Osteoblast (primary cell): ENCODE results near the gene SELPLG. TPM values are rescaled to one million over a fixed set of nuclear protein-coding genes. Genes with fewer than 3 reads are reported as not detected.

ENCODE experiments used
- DNase-seq: peaks from one replicate; pipeline ENCODE4 v3.0.0; 2011; ENCODE audit warnings: low spot score, mixed read lengths; ENCODE audit not compliant: insufficient read length; ENCODE audit errors: missing footprints
- H2AFZ ChIP-seq: 2 replicates; pipeline ENCODE4 v1.6.0; 2011; ENCODE audit warnings: mild to moderate bottlenecking, low read length
- H3K27ac ChIP-seq: 2 replicates; pipeline ENCODE4 v1.5.1; 2011; ENCODE audit warnings: mild to moderate bottlenecking, low read depth, low read length, moderate library complexity
- H3K27me3 ChIP-seq: 2 replicates; pipeline ENCODE4 v1.6.0; 2012; ENCODE audit warnings: mild to moderate bottlenecking, control low read depth, inconsistent platforms, low read length, moderate library complexity; ENCODE audit not compliant: insufficient read depth
- H3K36me3 ChIP-seq: 2 replicates; pipeline ENCODE4 v1.5.1; 2011; ENCODE audit warnings: mild to moderate bottlenecking, low read length, control low read depth, moderate library complexity; ENCODE audit not compliant: insufficient read depth
- H3K4me1 ChIP-seq: 2 replicates; pipeline ENCODE4 v1.5.1; 2011; ENCODE audit warnings: mild to moderate bottlenecking, low read length, control low read depth, moderate library complexity; ENCODE audit not compliant: insufficient read depth
- H3K4me2 ChIP-seq: 2 replicates; pipeline ENCODE4 v1.6.0; 2011; ENCODE audit warnings: mild to moderate bottlenecking, low read length; ENCODE audit not compliant: insufficient read depth
- H3K4me3 ChIP-seq: fragments of 200-600 bp; sonication (generic); 3 replicates; pipeline ENCODE4 v1.5.1; 2012; ENCODE audit warnings: mild to moderate bottlenecking, low read length, inconsistent platforms; ENCODE audit not compliant: insufficient read depth
- H3K79me2 ChIP-seq: 2 replicates; pipeline ENCODE4 v1.6.0; 2012; ENCODE audit warnings: mild to moderate bottlenecking, low read length, control low read depth, inconsistent platforms; ENCODE audit not compliant: insufficient read depth
- H3K9me3 ChIP-seq: 2 replicates; pipeline ENCODE4 v1.5.1; 2011; ENCODE audit warnings: low read depth, low read length, control low read depth
- H4K20me1 ChIP-seq: 2 replicates; pipeline ENCODE4 v1.6.0; 2012; ENCODE audit warnings: mild to moderate bottlenecking, low read length, control low read depth; ENCODE audit not compliant: insufficient read depth
- CTCF ChIP-seq: IDR thresholded peaks from 2 replicates; pipeline ENCODE4 v1.5.1; 2011; ENCODE audit warnings: mild to moderate bottlenecking, low read depth, low read length, moderate library complexity; ENCODE audit errors: extremely low read depth
- total RNA-seq: library from RNA; depleted of rRNA; stranded (reverse); fragments of >200 nt; gene quantifications from 2 replicates; pipeline ENCODE4 v1.2.3, GENCODE V29; 2012

SELPLG gene
- total RNA-seq, 1 donor, result 1.1 TPM

DNA sequence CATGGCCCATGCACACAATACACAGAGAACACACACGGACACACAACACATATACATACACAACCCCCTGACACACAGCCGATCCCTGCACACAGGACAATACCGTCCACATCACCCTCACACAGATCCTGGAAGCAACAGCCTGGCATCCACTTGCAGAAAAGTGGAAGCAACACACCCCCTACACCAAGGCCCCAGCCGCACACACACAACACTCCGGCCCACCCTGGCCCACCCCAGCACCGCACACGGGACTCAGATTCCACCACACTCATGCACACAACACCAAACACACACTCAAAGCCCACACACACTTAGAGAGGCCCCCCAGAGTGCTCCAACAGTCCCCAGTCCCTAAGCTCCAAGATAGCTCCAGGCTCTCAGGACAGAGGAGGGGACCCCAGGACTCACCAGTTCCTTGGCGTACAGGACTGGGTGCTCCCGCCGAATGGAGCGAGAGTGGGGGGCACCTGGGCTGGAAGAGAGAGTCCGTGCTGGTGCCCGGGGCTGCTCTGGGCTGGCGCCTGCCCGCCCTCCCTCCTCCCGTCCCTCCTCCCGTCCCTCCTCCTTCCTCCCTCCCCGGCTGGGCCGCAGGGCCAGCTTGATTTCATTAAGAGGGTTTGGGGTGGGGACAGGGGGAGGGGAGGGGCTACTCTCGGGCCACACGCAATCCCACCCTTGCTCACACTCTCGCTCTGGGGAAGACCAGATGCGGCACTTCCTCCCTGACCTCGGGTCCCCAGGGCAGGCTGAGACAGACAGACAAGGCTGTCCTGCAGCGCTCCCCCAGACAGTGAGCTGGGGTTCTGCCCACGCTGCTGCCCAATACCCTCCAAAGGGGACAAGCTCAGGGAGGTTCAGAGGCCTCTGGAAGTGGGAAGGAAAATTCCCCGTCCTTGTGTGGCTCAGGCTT, 35.9 kb downstream of the SELPLG start, which contains the start of gene TMEM119:
Gene TMEM119 (minus strand): TSS at position 526 of the 913 bp plus-strand sequence. CDS start 5,701 bp downstream, outside the sequence.
- no peak for TF ChIP-seq CTCF
- Histone ChIP-seq H3K79me2 (peaks cover 8% of the 10 kb centered on the region), H3K4me3 (peak within 1 kb of the TSS; percentile 72), H3K36me3 (peaks cover 4% of the 10 kb centered on the region), H3K27me3 (no peaks in the 10 kb centered on the region), H3K27ac (peak within 1 kb of the TSS; percentile 56), H3K4me1 (peaks cover 8% of the 10 kb centered on the region), H3K9me3 (no peaks in the 10 kb centered on the region), H3K4me2 (peak within 1 kb of the TSS; percentile 88), H4K20me1 (peaks cover 3% of the 10 kb centered on the region), H2AFZ (peak within 1 kb of the TSS; percentile 83)
- DNase-seq, result peak; percentile 95

DNA sequence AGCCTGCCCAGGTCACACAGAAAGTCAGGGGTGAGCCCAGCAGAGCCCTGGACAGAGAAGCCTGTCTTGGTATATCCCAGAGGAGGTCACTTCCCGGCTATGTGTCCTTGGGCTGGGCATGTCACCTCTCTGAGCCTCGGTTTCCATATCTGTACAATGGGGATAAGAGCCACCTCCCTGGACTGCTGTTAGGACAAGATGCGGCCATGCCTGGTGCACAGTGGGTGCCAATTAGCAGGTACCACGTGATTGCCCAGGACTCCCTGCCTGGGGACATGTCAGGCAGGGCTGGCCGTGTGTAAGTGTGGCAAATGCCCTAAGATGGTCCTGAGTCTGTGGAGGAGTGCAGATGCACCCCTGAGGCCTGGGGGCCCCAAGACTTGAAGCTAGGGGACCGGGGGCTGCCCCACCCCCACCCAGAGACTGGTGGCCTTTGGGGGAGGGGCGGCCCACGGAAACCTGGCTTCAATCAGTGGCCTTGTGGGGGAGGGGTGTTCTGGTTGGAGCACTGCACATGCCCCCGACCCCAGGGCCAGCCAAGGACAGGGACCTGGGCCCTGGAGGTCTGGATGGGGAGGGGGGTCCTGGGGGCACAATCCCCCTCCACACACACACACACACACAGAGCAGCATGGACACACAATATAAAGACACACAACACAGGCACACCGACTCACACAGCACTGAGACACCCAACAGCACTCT, 36.7 kb downstream of the SELPLG start:
- peaks cover 8% of the 10 kb centered on the region for H3K4me1 ChIP-seq
- H3K4me2 ChIP-seq, result peak overlapping the region; percentile 88

DNA sequence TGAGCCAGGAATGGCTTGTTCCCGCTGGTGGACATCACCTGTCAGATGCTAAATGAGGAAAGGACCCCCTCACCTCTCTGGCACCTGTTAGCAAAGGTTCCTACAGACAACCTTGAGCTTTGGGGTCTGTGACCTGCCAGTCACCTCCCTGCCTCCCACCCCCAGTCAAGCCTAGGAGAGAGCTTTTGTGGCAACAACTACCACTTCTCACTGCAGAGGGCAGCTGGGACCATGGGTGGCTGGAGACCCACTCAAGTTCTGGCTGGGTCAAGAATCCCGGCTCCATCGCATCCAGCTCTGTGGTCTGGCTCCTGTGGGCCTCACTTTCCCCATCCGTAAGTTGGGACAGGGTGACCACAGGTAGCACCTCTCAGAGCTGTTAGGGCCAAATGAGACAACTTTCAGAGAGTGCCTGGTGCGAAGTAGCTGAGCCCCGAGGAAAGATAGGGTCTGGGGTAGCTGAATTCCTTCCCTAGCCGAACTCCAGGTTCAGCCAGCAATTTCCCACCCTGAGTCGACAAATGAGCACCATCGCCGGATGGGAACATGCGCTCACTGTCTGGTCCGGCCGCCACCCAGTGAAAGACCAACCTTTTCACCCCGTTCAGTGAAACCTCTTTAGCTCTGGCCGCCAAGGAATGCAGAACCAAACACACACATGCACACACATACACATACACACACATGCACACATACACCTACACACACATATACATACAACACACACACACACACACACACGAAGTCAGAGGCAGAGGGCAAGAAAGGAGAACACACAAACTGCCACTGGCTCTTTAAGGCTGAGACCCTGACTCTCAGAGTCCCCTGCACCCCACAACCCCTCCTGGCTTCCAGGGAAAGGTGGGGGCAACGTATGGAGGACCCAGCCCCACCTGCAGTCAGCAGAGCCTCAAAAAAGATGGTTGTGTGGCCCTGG, 37.7 kb downstream of the SELPLG start:
- Histone ChIP-seq H3K4me1 (peaks cover 8% of the 10 kb centered on the region), H3K9me3 (no peaks in the 10 kb centered on the region), H3K27ac (no peak overlapping the region), H3K4me3 (peak overlapping the region; percentile 72), H3K4me2 (peak overlapping the region; percentile 88), H3K79me2 (peaks cover 8% of the 10 kb centered on the region), H2AFZ (peak overlapping the region; percentile 10), H3K36me3 (peaks cover 4% of the 10 kb centered on the region), H4K20me1 (peaks cover 3% of the 10 kb centered on the region), H3K27me3 (no peaks in the 10 kb centered on the region)
- no peak for DNase-seq
- no peak for TF ChIP-seq CTCF

More for the DNA sequence above, 36.7 kb downstream of the SELPLG start:
- H3K9me3 ChIP-seq, result no peaks in the 10 kb centered on the region
- peaks cover 8% of the 10 kb centered on the region for H3K79me2 ChIP-seq
- H3K27me3 ChIP-seq, result no peaks in the 10 kb centered on the region
- H3K27ac ChIP-seq, result peak overlapping the region; percentile 56
- H3K36me3 ChIP-seq, result peaks cover 4% of the 10 kb centered on the region
- peak overlapping the region; percentile 72 for H3K4me3 ChIP-seq
- peaks cover 3% of the 10 kb centered on the region for H4K20me1 ChIP-seq
- H2AFZ ChIP-seq, result peak overlapping the region; percentile 70
- no peak for TF ChIP-seq CTCF
- DNase-seq, result peak; percentile 54
